Uterus (tissue), 4 donors: ENCODE results near the gene STARD5. TPM values are rescaled to one million over a fixed set of nuclear protein-coding genes. Genes with fewer than 3 reads are reported as not detected.

Source experiments
- DNase-seq, 2 donors: peaks; one replicate each; pipeline ENCODE4 v3.0.0-alpha.2; 2019 to 2020
- H3K27ac ChIP-seq, 2 donors: fragments of 200-600 bp; sonication (generic); 1 replicate in 1 of 2; 2 replicates in 1 of 2; pipeline ENCODE4 v1.5.1; 2016 to 2018
- H3K27me3 ChIP-seq, 2 donors: fragments of 200-600 bp; sonication (generic); one replicate each; pipeline ENCODE4 v1.5.1; 2018 to 2019; ENCODE audit warnings: control low read depth in 1 of 2
- H3K36me3 ChIP-seq, 2 donors: fragments of 200-600 bp; sonication (generic); one replicate each; pipeline ENCODE4 v1.5.1; 2019; ENCODE audit warnings: control low read depth in 1 of 2
- H3K4me1 ChIP-seq, 2 donors: fragments of 200-600 bp; sonication (generic); one replicate each; pipeline ENCODE4 v1.5.1; 2018 to 2019; ENCODE audit warnings: control low read depth in 1 of 2
- H3K4me3 ChIP-seq, 2 donors: fragments of 200-600 bp; sonication (generic); 1 replicate in 1 of 2; 2 replicates in 1 of 2; pipeline ENCODE4 v1.5.1; 2018 to 2019; ENCODE audit warnings: mild to moderate bottlenecking in 1 of 2
- H3K9me3 ChIP-seq, 2 donors: fragments of 200-600 bp; sonication (generic); one replicate each; pipeline ENCODE4 v1.5.1; 2019; ENCODE audit warnings: control low read depth in 1 of 2
- CTCF ChIP-seq, 4 experiments: fragments of 200-600 bp in 2 of 4; fragments of 450-650 bp in 2 of 4; sonication (generic) in 2 of 4; IDR thresholded peaks; one replicate each; pipeline ENCODE4 v1.5.1; 2016 to 2019; ENCODE audit warnings: antibody characterized with exemption in 4 of 4, mild to moderate bottlenecking in 2 of 4, moderate library complexity in 1 of 4
- POLR2A ChIP-seq, 2 donors: fragments of 450-650 bp; IDR thresholded peaks; one replicate each; pipeline ENCODE4 v1.6.1; 2016; ENCODE audit warnings: antibody characterized with exemption in 2 of 2, mild to moderate bottlenecking in 1 of 2, moderate library complexity in 1 of 2
- intact Hi-C: fragments of 100-400 bp; cut with DNase I; formaldehyde crosslinking; loops from one replicate; pipeline ENCODE4 v1.15.1; 2023; ENCODE audit warnings: low total_unique reads
- total RNA-seq, 4 donors: library from RNA; depleted of rRNA in 3 of 4; stranded (reverse); fragments of >200 nt in 3 of 4; gene quantifications; one replicate each; pipeline versions ENCODE4 v1.1.0 to v1.2.4, GENCODE V29; 2014 to 2023
- donor health status: DM: yes; HTN: yes; CAD: no.

The STARD5 gene
- total RNA-seq, 4 donors from 2014 or later: 8.5 to 20.6 (median 19.7) TPM

- Histone ChIP-seq H3K4me3 (no peak overlapping the region), H3K27me3 (no peaks in the 10 kb centered on the region), H3K4me1 (no peaks in the 10 kb centered on the region), H3K36me3 (no peaks in the 10 kb centered on the region), H3K27ac (no peak overlapping the region), H3K9me3 (no peaks in the 10 kb centered on the region)
- DNase-seq: no peak
- no peak for TF ChIP-seq CTCF (IDR thresholded peaks at IDR 0.05)
- TF ChIP-seq POLR2A (IDR thresholded peaks at IDR 0.05): no peak
- intact Hi-C loops: no loop called here
Measured at GRCh38 chr15:81346611-81347010, 22.7 kb upstream of the STARD5 start.

- H3K27ac ChIP-seq: no peak overlapping the region
- intact Hi-C loops: no loop called here
- H3K9me3 ChIP-seq: no peaks in the 10 kb centered on the region
- TF ChIP-seq POLR2A (IDR thresholded peaks at IDR 0.05) (no peak), CTCF (IDR thresholded peaks at IDR 0.05) (no peak)
- peaks cover 0 to 6% of the 10 kb centered on the region in 2 donors for H3K4me1 ChIP-seq
- H3K36me3 ChIP-seq: no peaks in the 10 kb centered on the region
- H3K27me3 ChIP-seq: no peaks in the 10 kb centered on the region
- DNase-seq: no peak
- H3K4me3 ChIP-seq: no peak overlapping the region
Measured at GRCh38 chr15:81343371-81343770, 19.4 kb upstream of the STARD5 start.

- intact Hi-C loops: no loop called here
- no peak overlapping the region for H3K4me3 ChIP-seq
- H3K27me3 ChIP-seq: no peaks in the 10 kb centered on the region
- TF ChIP-seq POLR2A (IDR thresholded peaks at IDR 0.05): no peak
- TF ChIP-seq CTCF (IDR thresholded peaks at IDR 0.05): no peak
- H3K27ac ChIP-seq: no peak overlapping the region
- H3K36me3 ChIP-seq: no peaks in the 10 kb centered on the region
- no peaks in the 10 kb centered on the region for H3K9me3 ChIP-seq
- H3K4me1 ChIP-seq: peaks cover 0 to 6% of the 10 kb centered on the region in 2 donors
- no peak for DNase-seq
Measured at GRCh38 chr15:81341351-81341750, 17.4 kb upstream of the STARD5 start.

GRCh38 chr15:81339851-81340250, 15.9 kb upstream of the STARD5 start:
- no peak overlapping the region for H3K4me3 ChIP-seq
- no peak overlapping the region for H3K27ac ChIP-seq
- H3K27me3 ChIP-seq: no peaks in the 10 kb centered on the region
- no peaks in the 10 kb centered on the region for H3K9me3 ChIP-seq
- TF ChIP-seq CTCF (IDR thresholded peaks at IDR 0.05): no peak
- TF ChIP-seq POLR2A (IDR thresholded peaks at IDR 0.05): no peak
- intact Hi-C loops: no loop called here
- H3K36me3 ChIP-seq: no peaks in the 10 kb centered on the region
- peaks cover 0 to 6% of the 10 kb centered on the region in 2 donors for H3K4me1 ChIP-seq
- no peak for DNase-seq

GRCh38 chr15:81339321-81339720, 15.4 kb upstream of the STARD5 start:
- intact Hi-C loops: no loop called here
- peak overlapping the region in 1 of 2 donors; percentile 70 for H3K27ac ChIP-seq
- H3K4me3 ChIP-seq: no peak overlapping the region
- TF ChIP-seq POLR2A (IDR thresholded peaks at IDR 0.05): no peak
- no peak for TF ChIP-seq CTCF (IDR thresholded peaks at IDR 0.05)
- peaks cover 0 to 6% of the 10 kb centered on the region in 2 donors for H3K4me1 ChIP-seq
- no peak for DNase-seq
- no peaks in the 10 kb centered on the region for H3K9me3 ChIP-seq
- H3K27me3 ChIP-seq: no peaks in the 10 kb centered on the region
- H3K36me3 ChIP-seq: no peaks in the 10 kb centered on the region
